MM.1S (cell line): ENCODE data around the gene RTN4RL2.
A peak's percentile ranks its signal among the peaks of the same experiment; 100 is the strongest.

Experiments
- DNase-seq: peaks from one replicate; pipeline ENCODE4 v3.0.0-alpha.2; 2015
- H2AFZ ChIP-seq: fragments of 300-600 bp; sonication (generic); 2 replicates; pipeline ENCODE4 v1.6.0; 2016; ENCODE audit warnings: antibody characterized with exemption, low read length
- H3F3A ChIP-seq: fragments of 300-600 bp; sonication (generic); 2 replicates; pipeline ENCODE4 v1.6.1; 2016; ENCODE audit warnings: mild to moderate bottlenecking, antibody characterized with exemption, low read length, moderate library complexity, mixed read lengths; ENCODE audit not compliant: insufficient read depth
- H3K27ac ChIP-seq: fragments of 300-600 bp; sonication (generic); 2 replicates; pipeline ENCODE4 v1.5.1; 2016; ENCODE audit warnings: mild to moderate bottlenecking, low read length
- H3K27me3 ChIP-seq: fragments of 300-600 bp; sonication (generic); replicated peaks from 2 replicates; pipeline ENCODE4 v1.6.0; 2016; ENCODE audit warnings: low read length; ENCODE audit not compliant: insufficient read depth
- H3K36me3 ChIP-seq: fragments of 300-600 bp; sonication (generic); replicated peaks from 2 replicates; pipeline ENCODE4 v1.6.1; 2016; ENCODE audit warnings: mild to moderate bottlenecking, low read length, mixed read lengths; ENCODE audit not compliant: insufficient read depth
- H3K4me1 ChIP-seq: fragments of 300-600 bp; sonication (generic); 2 replicates; pipeline ENCODE4 v1.6.1; 2016; ENCODE audit warnings: low read length, mixed read lengths
- H3K4me2 ChIP-seq: fragments of 300-600 bp; sonication (generic); 2 replicates; pipeline ENCODE4 v1.6.0; 2016; ENCODE audit warnings: low read depth, low read length
- H3K4me3 ChIP-seq: fragments of 300-600 bp; sonication (generic); 2 replicates; pipeline ENCODE4 v1.5.1; 2016; ENCODE audit warnings: low read length, mixed read lengths
- H3K79me2 ChIP-seq: fragments of 300-600 bp; sonication (generic); 2 replicates; pipeline ENCODE4 v1.6.1; 2016; ENCODE audit warnings: mixed run types, low read length, mixed read lengths
- H3K9ac ChIP-seq: fragments of 300-600 bp; sonication (generic); 2 replicates; pipeline ENCODE4 v1.6.1; 2016; ENCODE audit warnings: low read length, mixed read lengths
- H3K9me2 ChIP-seq: fragments of 300-600 bp; sonication (generic); replicated peaks from 2 replicates; pipeline ENCODE4 v1.6.1; 2016; ENCODE audit warnings: mild to moderate bottlenecking, low read length, mixed read lengths; ENCODE audit not compliant: insufficient read depth
- H3K9me3 ChIP-seq: fragments of 300-600 bp; sonication (generic); replicated peaks from 2 replicates; pipeline ENCODE4 v1.6.1; 2016; ENCODE audit warnings: mild to moderate bottlenecking, low read length, mixed read lengths; ENCODE audit not compliant: insufficient read depth
- H4K20me1 ChIP-seq: fragments of 300-600 bp; sonication (generic); 2 replicates; pipeline ENCODE4 v1.6.1; 2016; ENCODE audit warnings: mild to moderate bottlenecking, low read length, moderate library complexity, mixed read lengths; ENCODE audit not compliant: insufficient read depth
- CTCF ChIP-seq: fragments of 300-600 bp; sonication (generic); IDR thresholded peaks from 2 replicates; pipeline ENCODE4 v1.5.1; 2016; ENCODE audit warnings: antibody characterized with exemption, low read length, mixed read lengths
- EZH2 ChIP-seq: fragments of 300-600 bp; sonication (generic); optimal IDR thresholded peaks from 2 replicates; pipeline ENCODE3; 2017; ENCODE audit warnings: low read depth, mild to moderate bottlenecking, antibody characterized with exemption, low read length, mixed read lengths
- EZH2phosphoT487 ChIP-seq: fragments of 300-600 bp; sonication (generic); IDR thresholded peaks from 2 replicates; pipeline ENCODE4 v1.6.1; 2018; ENCODE audit warnings: antibody characterized with exemption, low read length

RTN4RL2 gene

DNA sequence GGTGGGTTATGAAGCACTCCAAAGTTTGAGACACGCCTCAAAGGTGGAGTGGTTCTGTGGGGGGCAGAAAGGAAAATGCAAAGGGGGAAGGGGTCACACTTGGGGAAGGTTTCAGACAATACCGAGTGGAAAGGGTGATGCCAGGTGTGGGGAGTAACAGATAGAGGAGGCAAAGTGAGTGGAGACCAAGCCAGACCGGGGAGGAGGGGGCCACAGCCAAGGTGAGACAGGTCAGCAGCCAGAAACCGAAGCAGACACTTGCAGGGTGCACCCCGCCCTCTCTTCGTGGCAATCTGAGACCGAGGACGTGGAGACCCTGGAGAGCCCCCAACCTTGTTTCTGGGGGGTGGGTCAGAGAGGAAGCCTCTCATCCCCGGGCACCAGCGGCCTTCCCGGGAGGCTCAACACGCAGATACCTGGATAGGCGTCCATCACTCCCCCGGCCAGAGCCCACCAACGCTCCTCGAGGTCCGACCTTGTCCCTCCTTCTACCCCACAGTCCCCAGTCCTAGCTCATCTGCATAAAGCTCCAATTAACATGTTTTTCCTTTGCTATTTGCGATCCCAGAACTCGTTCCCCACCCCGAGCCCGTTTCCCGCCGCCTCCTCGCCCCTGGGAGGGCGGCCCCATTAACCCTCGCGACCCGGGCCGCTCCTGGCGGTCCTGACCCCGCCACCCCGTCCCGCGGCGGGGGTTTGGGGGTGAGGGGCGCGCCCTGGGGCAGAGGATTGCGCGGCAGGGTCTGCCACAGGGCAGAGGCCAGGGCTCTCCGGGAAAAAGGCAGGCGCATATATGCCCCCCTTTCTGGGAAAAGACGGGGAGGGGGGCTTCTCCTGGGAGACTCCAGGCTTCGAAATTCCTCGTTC, 21.8 kb downstream of the RTN4RL2 start:
- DNase-seq = no peak
- Histone ChIP-seq H3K4me2 (peak overlapping the region; percentile 74; the same call in 1 of the 2 replicates), H3K27me3 (peaks cover 9% of the 10 kb centered on the region; the same call in 1 of the 2 replicates), H3K27ac (no peak overlapping the region), H3F3A (no peaks in the 10 kb centered on the region), H3K4me3 (0 out of 2 replicates have a peak overlapping the region, but pooled peaks have one; percentile 59), H3K9me3 (no peaks in the 10 kb centered on the region), H3K36me3 (no peaks in the 10 kb centered on the region), H3K79me2 (no peaks in the 10 kb centered on the region), H2AFZ (0 out of 2 replicates have a peak overlapping the region, but pooled peaks have one; percentile 14), H3K9ac (no peak overlapping the region), H3K4me1 (peaks cover 11% of the 10 kb centered on the region), H4K20me1 (no peaks in the 10 kb centered on the region), H3K9me2 (no peaks in the 10 kb centered on the region)
- TF ChIP-seq EZH2 (no peak), CTCF (no peak), EZH2phosphoT487 (no peak)

GRCh38 chr11:57482782-57483561, 22.6 kb downstream of the RTN4RL2 start:
- H3K36me3 ChIP-seq = no peaks in the 10 kb centered on the region
- peaks cover 17% of the 10 kb centered on the region for H3K4me1 ChIP-seq
- H3K9me3 ChIP-seq = no peaks in the 10 kb centered on the region
- peak overlapping the region; percentile 74 for H3K4me2 ChIP-seq
- no peaks in the 10 kb centered on the region for H3K79me2 ChIP-seq
- H3K9me2 ChIP-seq = no peaks in the 10 kb centered on the region
- peak overlapping the region; percentile 14 for H2AFZ ChIP-seq
- H3F3A ChIP-seq = no peaks in the 10 kb centered on the region
- H3K9ac ChIP-seq = peak overlapping the region; percentile 18; the same call in 1 of the 2 replicates
- no peaks in the 10 kb centered on the region for H4K20me1 ChIP-seq
- H3K4me3 ChIP-seq = peak overlapping the region; percentile 59
- H3K27me3 ChIP-seq = peaks cover 9% of the 10 kb centered on the region; the same call in 1 of the 2 replicates
- TF ChIP-seq EZH2 (no peak), CTCF (peak; percentile 71), EZH2phosphoT487 (no peak)
- peak; percentile 50 for DNase-seq
- H3K27ac ChIP-seq = no peak overlapping the region

DNA sequence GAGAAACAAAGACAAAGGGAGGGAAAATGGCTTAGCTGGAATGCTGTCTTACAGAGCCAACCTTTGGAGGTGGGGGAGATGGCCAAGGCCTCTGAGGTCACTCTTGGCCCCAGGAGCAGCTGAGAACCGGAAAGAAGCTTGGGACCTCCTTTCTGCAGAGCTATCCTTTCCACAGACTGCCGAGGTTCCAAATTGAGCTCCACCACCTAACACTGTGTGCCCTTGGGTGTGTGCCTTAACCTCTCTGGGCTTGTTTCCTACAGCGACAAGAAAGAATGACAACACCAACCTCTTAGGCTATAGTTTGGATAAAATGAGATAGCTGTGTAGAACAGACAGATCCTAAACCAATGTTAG, 23.2 kb downstream of the RTN4RL2 start:
- peaks cover 9% of the 10 kb centered on the region; the same call in 1 of the 2 replicates for H3K27me3 ChIP-seq
- no peak overlapping the region for H3K27ac ChIP-seq
- peak overlapping the region; percentile 14 for H2AFZ ChIP-seq
- no peak overlapping the region for H3K9ac ChIP-seq
- H3K4me3 ChIP-seq = no peak overlapping the region
- H3K4me2 ChIP-seq = peak overlapping the region; percentile 74; the same call in 1 of the 2 replicates
- no peaks in the 10 kb centered on the region for H3F3A ChIP-seq
- DNase-seq = no peak
- H3K4me1 ChIP-seq = peaks cover 21% of the 10 kb centered on the region
- H3K79me2 ChIP-seq = no peaks in the 10 kb centered on the region
- H3K36me3 ChIP-seq = no peaks in the 10 kb centered on the region
- H3K9me2 ChIP-seq = no peaks in the 10 kb centered on the region
- H4K20me1 ChIP-seq = no peaks in the 10 kb centered on the region
- TF ChIP-seq EZH2phosphoT487 (no peak), EZH2 (no peak), CTCF (no peak)
- no peaks in the 10 kb centered on the region for H3K9me3 ChIP-seq
